H1 (cell line): Measurements from ENCODE around the gene RIMBP2. TPM values are rescaled to one million over a fixed set of nuclear protein-coding genes. Genes with fewer than 3 reads are reported as not detected.

ENCODE experiments used
- CTCF ChIA-PET: fragments of 300-600 bp; sonication (Branson Sonifier 250); formaldehyde crosslinking; loops from one replicate; lab custom pipeline; 2021; ENCODE audit not compliant: partially characterized antibody; lab: Charles Lee
- POLR2A ChIA-PET: fragments of 300-600 bp; sonication (Branson Sonifier 250); formaldehyde crosslinking; loops from one replicate; lab custom pipeline; 2021; ENCODE audit warnings: inconsistent platforms; ENCODE audit not compliant: partially characterized antibody; lab: Charles Lee
- DNase-seq, 2 experiments: peaks; one replicate each; pipeline versions ENCODE4 v3.0.0 to v3.0.0-alpha.2; 2010 to 2022; ENCODE audit warnings: low spot score in 2 of 2, low read depth in 1 of 2, mixed read lengths in 1 of 2
- FAIRE-seq: peaks from 2 replicates; lab custom pipeline; 2011; peaks lifted over from hg19 to GRCh38; lab: Jason Lieb, UNC
- H2AFZ ChIP-seq: 2 replicates; pipeline ENCODE4 v1.8.1; 2012; ENCODE audit warnings: low read length, inconsistent platforms
- H2AK5ac ChIP-seq: 2 replicates; pipeline ENCODE4 v1.6.1; 2013; ENCODE audit warnings: low read depth, low read length
- H2BK120ac ChIP-seq: replicated peaks from 2 replicates; pipeline ENCODE3; 2013; ENCODE audit warnings: low read depth, low read length, inconsistent platforms
- H2BK12ac ChIP-seq: 2 replicates; pipeline ENCODE4 v1.6.1; 2013; ENCODE audit warnings: low read depth, low read length
- H2BK15ac ChIP-seq: 2 replicates; pipeline ENCODE4 v1.6.1; 2013; ENCODE audit warnings: low read length
- H2BK20ac ChIP-seq: 2 replicates; pipeline ENCODE4 v1.6.1; 2013; ENCODE audit warnings: low read length
- H2BK5ac ChIP-seq: 2 replicates; pipeline ENCODE4 v1.6.1; 2013; ENCODE audit warnings: low read depth, low read length
- H3K14ac ChIP-seq: 2 replicates; pipeline ENCODE4 v1.6.1; 2013; ENCODE audit warnings: inconsistent platforms; ENCODE audit not compliant: insufficient read length
- H3K18ac ChIP-seq: 2 replicates; pipeline ENCODE4 v1.6.1; 2013; ENCODE audit warnings: low read length; ENCODE audit errors: extremely low read depth
- H3K23ac ChIP-seq: 2 replicates; pipeline ENCODE4 v1.6.1; 2013; ENCODE audit warnings: inconsistent platforms; ENCODE audit not compliant: insufficient read length
- H3K23me2 ChIP-seq: 2 replicates; pipeline ENCODE4 v1.6.1; 2013; ENCODE audit warnings: low read depth, low read length
- H3K27ac ChIP-seq: 2 replicates; pipeline ENCODE4 v1.6.1; 2011; ENCODE audit warnings: low read depth, low read length, inconsistent platforms
- H3K27me3 ChIP-seq, 4 experiments: replicated peaks in 1 of 4; 1 replicate in 1 of 4; 2 replicates in 3 of 4; pipeline versions ENCODE4 v1.6.1 to v1.8.1; 2011 to 2013; ENCODE audit warnings: low read length in 3 of 4, mild to moderate bottlenecking in 3 of 4, inconsistent platforms in 2 of 4, mixed read lengths in 2 of 4, moderate library complexity in 1 of 4; ENCODE audit not compliant: control insufficient read depth in 3 of 4, insufficient read depth in 3 of 4; ENCODE audit errors: extremely low read depth in 1 of 4
- H3K36me3 ChIP-seq, 4 experiments: 2 replicates each; pipeline versions ENCODE4 v1.6.1 to v1.8.1; 2011 to 2013; ENCODE audit warnings: mild to moderate bottlenecking in 4 of 4, low read length in 3 of 4, moderate library complexity in 2 of 4, control low read depth in 1 of 4, inconsistent platforms in 1 of 4; ENCODE audit not compliant: insufficient read depth in 4 of 4, control insufficient read depth in 2 of 4
- H3K4ac ChIP-seq: replicated peaks from 2 replicates; pipeline ENCODE3; 2013; ENCODE audit warnings: low read length, low read depth, mixed read lengths, inconsistent platforms; ENCODE audit not compliant: insufficient read length
- H3K4me1 ChIP-seq, 4 experiments: replicated peaks in 1 of 4; 1 replicate in 1 of 4; 2 replicates in 3 of 4; pipeline versions ENCODE4 v1.6.1 to v1.8.1; 2011 to 2013; ENCODE audit warnings: low read length in 3 of 4, inconsistent platforms in 2 of 4, mixed read lengths in 1 of 4; ENCODE audit not compliant: insufficient read depth in 4 of 4, control insufficient read depth in 3 of 4
- H3K4me2 ChIP-seq, 2 experiments: 2 replicates each; pipeline versions ENCODE4 v1.6.1 to v1.8.1; 2011 to 2013; ENCODE audit warnings: low read depth in 2 of 2, low read length in 2 of 2, control low read depth in 1 of 2, inconsistent platforms in 1 of 2, mild to moderate bottlenecking in 1 of 2; ENCODE audit not compliant: insufficient read depth in 1 of 2
- H3K4me3 ChIP-seq, 4 experiments: fragments of 200-600, 300-600 bp in 1 of 4; sonication (generic), shearing (Covaris generic), sonication (Bioruptor Twin) in 1 of 4; 2 replicates each; pipeline versions ENCODE4 v1.5.1 to v1.8.1; 2011 to 2016; ENCODE audit warnings: low read length in 4 of 4, low read depth in 3 of 4, control low read depth in 2 of 4, inconsistent platforms in 2 of 4, mild to moderate bottlenecking in 2 of 4, mixed read lengths in 1 of 4, moderate library complexity in 1 of 4; ENCODE audit not compliant: insufficient read depth in 2 of 4; ENCODE audit errors: extremely low read depth in 1 of 4
- H3K56ac ChIP-seq: replicated peaks from 2 replicates; pipeline ENCODE3; 2013; ENCODE audit warnings: low read depth, mild to moderate bottlenecking, mixed read lengths, low read length, inconsistent platforms; ENCODE audit not compliant: insufficient read length
- H3K79me1 ChIP-seq: 2 replicates; pipeline ENCODE4 v1.6.1; 2013; ENCODE audit warnings: low read depth, low read length, control low read depth
- H3K79me2 ChIP-seq, 2 experiments: 2 replicates each; pipeline versions ENCODE4 v1.6.1 to v1.8.1; 2012 to 2013; ENCODE audit warnings: low read length in 2 of 2, mild to moderate bottlenecking in 2 of 2, inconsistent platforms in 1 of 2; ENCODE audit not compliant: insufficient read depth in 2 of 2, control insufficient read depth in 1 of 2
- H3K9ac ChIP-seq, 4 experiments: replicated peaks in 1 of 4; 1 replicate in 1 of 4; 2 replicates in 3 of 4; pipeline versions ENCODE4 v1.6.1 to v1.8.1; 2011 to 2013; ENCODE audit warnings: low read depth in 3 of 4, low read length in 3 of 4, control low read depth in 2 of 4, mild to moderate bottlenecking in 2 of 4, moderate library complexity in 2 of 4, inconsistent platforms in 1 of 4; ENCODE audit errors: extremely low read depth in 1 of 4
- H3K9me3 ChIP-seq, 2 experiments: 2 replicates each; pipeline versions ENCODE4 v1.6.1 to v1.8.1; 2012 to 2013; ENCODE audit warnings: mild to moderate bottlenecking in 2 of 2, moderate library complexity in 2 of 2, control low read depth in 1 of 2, inconsistent platforms in 1 of 2, low read depth in 1 of 2, low read length in 1 of 2, mixed read lengths in 1 of 2; ENCODE audit not compliant: insufficient read depth in 2 of 2
- H4K20me1 ChIP-seq, 2 experiments: replicated peaks in 1 of 2; 2 replicates each; pipeline versions ENCODE3 to v1.8.1; 2011 to 2013; ENCODE audit warnings: inconsistent platforms in 2 of 2, low read length in 2 of 2, mild to moderate bottlenecking in 1 of 2; ENCODE audit not compliant: insufficient read depth in 2 of 2, control insufficient read depth in 1 of 2
- H4K5ac ChIP-seq: 2 replicates; pipeline ENCODE4 v1.6.1; 2013; ENCODE audit warnings: low read length, low read depth, mixed read lengths, inconsistent platforms; ENCODE audit not compliant: insufficient read length
- H4K8ac ChIP-seq: 2 replicates; pipeline ENCODE4 v1.8.0; 2013; ENCODE audit warnings: mild to moderate bottlenecking, moderate library complexity, low read length, inconsistent platforms; ENCODE audit not compliant: insufficient read depth; ENCODE audit errors: extremely low read depth
- H4K91ac ChIP-seq: replicated peaks from 2 replicates; pipeline ENCODE3; 2013; ENCODE audit warnings: low read length, mixed read lengths, inconsistent platforms; ENCODE audit not compliant: insufficient read length
- BACH1 ChIP-seq: IDR thresholded peaks from 2 replicates; pipeline ENCODE4 v1.6.1; 2012; ENCODE audit warnings: low read length, improper control_type of control experiment
- CBX8 ChIP-seq: fragments of 300-800, 300-1000 bp; sonication (generic); IDR thresholded peaks from 2 replicates; pipeline ENCODE4 v1.7.1; 2016; ENCODE audit warnings: low read depth, low read length, borderline replicate concordance
- CHD1 ChIP-seq: IDR thresholded peaks from 2 replicates; pipeline ENCODE4 v1.6.1; 2012; ENCODE audit warnings: low read depth, low read length, improper control_type of control experiment
- CHD2 ChIP-seq: IDR thresholded peaks from 2 replicates; pipeline ENCODE4 v1.6.1; 2012; ENCODE audit warnings: low read length, improper control_type of control experiment
- CREB1 ChIP-seq: IDR thresholded peaks from 2 replicates; pipeline ENCODE4 v1.6.1; 2012; ENCODE audit warnings: inconsistent platforms
- HDAC2 ChIP-seq, 2 experiments: fragments of 300-600 bp in 1 of 2; sonication (generic) in 1 of 2; IDR thresholded peaks; 2 replicates each; pipeline ENCODE4 v1.6.1; 2011 to 2012; ENCODE audit warnings: low read depth in 2 of 2, low read length in 2 of 2, mild to moderate bottlenecking in 2 of 2, moderate library complexity in 2 of 2, borderline replicate concordance in 1 of 2, inconsistent platforms in 1 of 2
- JUND ChIP-seq: IDR thresholded peaks from 2 replicates; pipeline ENCODE4 v1.6.1; 2011; ENCODE audit warnings: mild to moderate bottlenecking, improper control_type of control experiment, low read length
- KDM5A ChIP-seq: fragments of 200-600 bp; IDR thresholded peaks from 2 replicates; pipeline ENCODE4 v1.7.1; 2012; ENCODE audit warnings: mild to moderate bottlenecking, low read length, inconsistent platforms, mixed read lengths
- POLR2A ChIP-seq, 2 experiments: IDR thresholded peaks; 1 replicate in 1 of 2; 2 replicates in 1 of 2; pipeline ENCODE4 v1.6.1; 2011; ENCODE audit warnings: low read depth in 2 of 2, low read length in 2 of 2, mild to moderate bottlenecking in 2 of 2; ENCODE audit errors: control extremely low read depth in 1 of 2
- POU5F1 ChIP-seq: IDR thresholded peaks from 2 replicates; pipeline ENCODE4 v1.6.1; 2011; ENCODE audit warnings: low read depth, mild to moderate bottlenecking, low read length, moderate library complexity
- RXRA ChIP-seq: IDR thresholded peaks from 2 replicates; pipeline ENCODE4 v1.6.1; 2011; ENCODE audit warnings: low read depth, mild to moderate bottlenecking, low read length, moderate library complexity; ENCODE audit not compliant: insufficient read depth
- SAP30 ChIP-seq: fragments of 300-600 bp; sonication (generic); IDR thresholded peaks from 2 replicates; pipeline ENCODE4 v1.7.1; 2012; ENCODE audit warnings: low read length, moderate library complexity, mild to moderate bottlenecking, inconsistent platforms; ENCODE audit not compliant: insufficient read depth, insufficient replicate concordance
- TCF12 ChIP-seq: IDR thresholded peaks from 2 replicates; pipeline ENCODE4 v1.6.1; 2011; ENCODE audit warnings: low read depth, mild to moderate bottlenecking, low read length
- WGBS, 2 experiments: shearing (Covaris generic) in 1 of 2; methylation state at CpG; one replicate each; pipeline versions ENCODE4 v1.1.6 to v1.1.7; 2013 to 2015; ENCODE audit warnings: low lambda C conversion rate in 2 of 2, mixed read lengths in 2 of 2, inconsistent platforms in 1 of 2, low coverage in 1 of 2, missing lambda C conversion rate in 1 of 2; ENCODE audit not compliant: insufficient replicate concordance in 2 of 2, insufficient coverage in 1 of 2, insufficient read length in 1 of 2; ENCODE audit errors: extremely low coverage in 1 of 2, missing lambda C conversion rate in 1 of 2; 5-methylcytosine and 5-hydroxymethylcytosine counted together
- polyA plus RNA-seq, 7 experiments: library from polyadenylated mRNA; depleted of rRNA in 3 of 7; stranded (reverse) in 5 of 7; unstranded in 2 of 7; fragments of >200 nt in 5 of 7; fragments of 200-250 nt in 2 of 7; gene quantifications; 1 replicate in 5 of 7; 2 replicates in 1 of 7; 4 replicates in 1 of 7; pipeline versions ENCODE4 v1.2.1 to v1.2.3, GENCODE V29; 2011 to 2013; ENCODE audit warnings: missing spikeins in 2 of 7, mixed read lengths in 2 of 7
- total RNA-seq: library from RNA; stranded (reverse); fragmentation: NEBNext Ultra II Directional; extraction: Animal tissue kit (Norgen Biotek cat#: 25700); gene quantifications from 2 replicates; pipeline ENCODE4 v1.2.1, GENCODE V29; 2021

The RIMBP2 gene
- total and polyA plus RNA-seq, 2 of the 8 experiments (the other 6 are each of a cell fraction or from before 2014, with no cell fraction given), result 0.18 to 0.65 TPM

- no peak overlapping the region for H2BK120ac ChIP-seq
- WGBS, 2 experiments, result 94% methylated on average over 13 of the region's 13 CpGs; no CpG with 5 or more reads in 1 of the 2 experiments
- H3K23me2 ChIP-seq, result no peaks in the 10 kb centered on the region
- no peak overlapping the region for H3K56ac ChIP-seq
- no peak overlapping the region for H2BK5ac ChIP-seq
- no peak overlapping the region for H4K91ac ChIP-seq
- peaks cover 0 to 5% (median 0%) of the 10 kb centered on the region in 4 experiments; a peak in 1 of 7 replicates for H3K4me1 ChIP-seq
- H3K18ac ChIP-seq, result no peak overlapping the region
- ChIA-PET POLR2A (no interaction called here), CTCF (no interaction called here)
- H4K5ac ChIP-seq, result no peak overlapping the region
- H2AK5ac ChIP-seq, result no peak overlapping the region
- no peak overlapping the region for H2BK15ac ChIP-seq
- FAIRE-seq, result no peak
- H2AFZ ChIP-seq, result no peak overlapping the region
- H2BK20ac ChIP-seq, result no peak overlapping the region
- H3K23ac ChIP-seq, result no peak overlapping the region
- H3K9me3 ChIP-seq, result no peaks in the 10 kb centered on the region
- no peak for DNase-seq
- no peaks in the 10 kb centered on the region for H3K79me1 ChIP-seq
- no peak overlapping the region for H2BK12ac ChIP-seq
- no peaks in the 10 kb centered on the region for H3K79me2 ChIP-seq
- H3K27me3 ChIP-seq, result peaks cover 0 to 4% (median 0%) of the 10 kb centered on the region in 4 experiments; a peak in 3 of 7 replicates
- H3K4ac ChIP-seq, result no peak overlapping the region
- no peak overlapping the region for H3K9ac ChIP-seq
- no peak overlapping the region for H4K8ac ChIP-seq
- no peaks in the 10 kb centered on the region for H3K36me3 ChIP-seq
- no peak overlapping the region for H3K4me2 ChIP-seq
- no peak overlapping the region for H3K14ac ChIP-seq
- no peaks in the 10 kb centered on the region for H4K20me1 ChIP-seq
- no peak overlapping the region for H3K4me3 ChIP-seq
- H3K27ac ChIP-seq, result no peak overlapping the region
- no peak for TF ChIP-seq RXRA
- TF ChIP-seq CBX8, result no peak
- TF ChIP-seq BACH1, result no peak
- TF ChIP-seq TCF12, result no peak
- no peak for TF ChIP-seq POU5F1
- no peak for TF ChIP-seq CHD2
- no peak for TF ChIP-seq CREB1
- no peak for TF ChIP-seq SAP30
- no peak for TF ChIP-seq CHD1
- no peak for TF ChIP-seq POLR2A (IDR thresholded peaks at IDR 0.05; ENCODE audit: control extremely low read depth in 1 of 2, low read depth in 2 of 2, low read length in 2 of 2)
- TF ChIP-seq JUND, result no peak
- no peak for TF ChIP-seq HDAC2 (IDR thresholded peaks at IDR 0.05; ENCODE audit: borderline replicate concordance in 1 of 2, low read depth in 2 of 2, low read length in 2 of 2)
- TF ChIP-seq KDM5A, result no peak
Measured at GRCh38 chr12:130375296-130376287, 340.5 kb downstream of the RIMBP2 start.
